Medulla oblongata (tissue), 1 donor: ENCODE results near the gene ALDH1A1.

Experiments used
- DNase-seq: peaks from one replicate; pipeline ENCODE4 v3.0.0-alpha.2; 2015; ENCODE audit errors: extremely low spot score

ALDH1A1 gene

DNA sequence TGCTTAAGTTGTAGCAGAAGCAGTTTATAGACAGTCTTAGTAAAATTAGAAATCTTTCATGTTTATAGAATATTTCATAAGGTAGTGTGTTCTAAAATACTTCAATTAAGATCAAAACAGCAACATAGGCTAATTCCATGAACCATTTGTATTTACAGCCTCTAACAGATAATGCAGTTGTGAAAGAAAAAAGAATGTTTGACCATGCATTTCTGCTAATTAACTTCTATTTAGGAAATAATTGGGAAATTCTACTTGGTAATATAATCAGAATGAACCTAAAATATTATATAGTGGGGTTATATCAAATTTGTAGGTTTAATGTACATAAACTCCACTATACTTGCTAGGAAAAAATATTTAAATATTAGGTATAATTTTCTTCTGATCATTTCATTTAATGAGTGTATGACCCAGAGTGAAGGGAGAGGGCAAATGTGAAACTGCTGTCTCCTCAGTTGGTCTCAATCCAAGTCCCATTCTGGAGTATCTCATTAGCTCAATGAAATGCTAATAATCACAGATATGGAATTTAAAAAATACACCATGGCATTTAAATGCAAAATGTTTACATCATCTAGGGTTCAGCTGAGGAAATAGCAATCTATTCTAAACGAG is 34.9 kb downstream of the ALDH1A1 start:
- DNase-seq = no peak

DNA sequence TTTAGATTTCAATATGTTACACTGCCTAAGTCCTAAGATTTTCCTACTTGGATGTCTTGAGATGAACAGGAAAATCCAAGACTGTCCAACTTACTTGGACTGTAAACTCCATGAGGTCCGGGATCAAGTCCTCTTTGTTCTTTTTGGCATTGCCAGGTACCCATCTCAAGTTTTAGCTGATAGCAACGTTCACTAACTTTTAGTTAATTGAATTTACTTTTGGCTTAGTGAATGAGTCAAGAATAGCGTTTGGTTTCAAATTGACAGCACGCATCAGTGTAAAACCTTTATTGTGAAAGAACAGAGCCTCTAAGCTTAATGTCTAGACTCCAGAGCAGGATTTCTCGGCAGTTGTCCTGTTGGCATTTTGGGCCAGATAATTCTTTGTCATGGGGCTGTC is 37.2 kb downstream of the ALDH1A1 start:
- no peak for DNase-seq

DNA sequence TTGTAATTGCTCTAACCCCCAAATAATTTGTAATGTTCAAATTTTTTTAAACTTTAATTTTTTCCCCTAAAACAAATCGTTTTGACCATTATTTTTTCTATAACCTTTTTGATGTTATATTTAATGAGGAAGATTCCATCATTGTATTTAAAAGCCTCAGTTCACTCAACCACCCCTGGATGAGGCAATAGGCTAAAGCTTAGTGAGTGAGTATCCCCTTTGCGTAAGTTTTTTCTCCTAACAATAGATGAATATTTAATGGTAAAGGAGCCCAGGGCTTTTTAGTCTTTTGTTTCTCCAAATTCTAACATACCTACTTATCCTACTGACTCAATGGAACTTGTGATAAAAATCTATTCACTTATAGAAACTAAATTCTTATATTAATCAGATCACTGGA is 38.1 kb downstream of the ALDH1A1 start:
- DNase-seq = no peak

DNA sequence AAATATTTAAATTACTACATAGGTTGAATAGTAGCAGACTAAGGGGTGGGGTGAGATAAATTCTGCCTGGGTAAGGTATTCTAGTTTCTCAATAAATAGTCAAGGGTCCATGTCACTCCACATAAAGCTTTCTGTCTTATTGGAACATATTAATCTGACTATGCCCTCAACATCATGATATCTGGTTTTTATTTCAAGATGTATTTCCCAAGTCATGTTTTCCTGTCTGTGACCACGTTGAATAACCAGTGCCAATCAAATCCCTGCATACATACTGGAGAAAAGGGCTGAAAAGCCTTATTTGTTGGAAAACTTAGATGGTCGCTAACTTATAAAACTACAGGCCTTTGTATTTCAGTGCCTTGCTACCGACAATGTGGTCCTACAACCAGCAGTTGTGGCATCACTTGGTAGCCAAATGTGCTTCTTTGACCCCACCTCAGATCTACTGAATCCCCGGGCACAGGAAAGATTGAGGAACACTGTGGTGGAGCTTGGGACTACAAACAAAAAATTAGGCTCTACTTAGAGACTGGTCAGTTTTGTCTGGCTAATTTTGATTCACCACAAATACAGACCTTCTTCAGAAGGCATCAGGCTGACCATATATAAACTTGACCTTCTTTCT is 39.4 kb downstream of the ALDH1A1 start:
- DNase-seq = no peak

DNA sequence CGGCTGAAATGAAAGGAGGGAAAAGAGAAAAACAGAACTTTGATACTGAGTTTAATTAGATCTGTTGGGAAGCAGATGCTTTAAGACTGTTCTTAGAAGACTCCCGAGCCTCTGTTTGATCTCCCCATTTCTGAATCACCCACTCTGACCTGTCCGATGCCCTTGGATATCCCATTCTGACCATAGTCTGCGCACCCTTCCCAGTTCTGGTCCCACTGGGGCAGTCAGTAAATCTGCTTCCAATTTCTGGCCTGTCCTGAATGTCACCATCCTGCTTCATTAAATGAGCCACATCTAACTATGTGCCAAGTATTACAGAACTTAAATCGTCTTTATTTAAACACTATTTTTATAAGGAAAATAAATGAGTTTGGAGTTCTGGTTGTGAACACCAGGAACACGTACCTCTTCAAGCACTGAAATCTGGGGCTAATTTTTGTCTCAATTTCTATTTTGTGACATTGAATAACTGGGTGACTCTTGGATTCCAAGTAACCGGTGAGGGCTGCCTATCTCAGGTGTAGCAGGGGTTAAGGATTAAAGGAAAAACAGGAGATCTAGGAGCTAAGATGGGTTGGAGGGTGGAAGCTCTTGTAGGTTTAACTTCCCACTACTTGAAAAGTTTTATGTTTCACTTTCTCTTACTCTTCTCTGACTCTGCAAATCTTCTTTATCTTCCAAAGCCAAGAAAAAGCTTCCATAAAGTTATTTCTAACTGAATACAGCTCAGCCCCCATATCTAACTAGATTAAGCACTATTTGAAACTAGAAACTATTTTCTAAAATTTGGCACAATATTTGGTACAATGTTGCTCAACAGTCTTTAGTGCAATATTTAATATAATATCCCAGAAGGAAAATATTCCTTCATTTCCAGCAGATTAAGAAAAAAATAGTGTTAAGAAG is 40.1 kb downstream of the ALDH1A1 start:
- no peak for DNase-seq

DNA sequence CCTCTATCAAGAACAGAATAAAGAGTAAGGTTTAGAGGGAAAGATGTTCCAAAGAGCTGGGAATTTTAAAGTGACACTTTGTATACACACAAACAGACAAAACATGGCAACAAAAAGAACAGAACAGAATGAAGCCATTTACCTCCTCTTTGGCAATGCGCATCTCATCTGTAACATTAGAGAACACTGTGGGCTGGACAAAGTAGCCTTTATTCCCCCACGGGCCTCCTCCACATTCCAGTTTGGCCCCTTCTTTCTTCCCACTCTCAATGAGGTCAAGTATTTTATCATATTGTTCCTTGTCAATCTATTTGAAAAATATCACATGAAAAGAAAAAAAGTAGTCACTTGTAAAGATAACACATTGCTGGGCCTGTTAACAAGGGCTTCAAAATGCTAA is 41.0 kb downstream of the ALDH1A1 start:
- no peak for DNase-seq

DNA sequence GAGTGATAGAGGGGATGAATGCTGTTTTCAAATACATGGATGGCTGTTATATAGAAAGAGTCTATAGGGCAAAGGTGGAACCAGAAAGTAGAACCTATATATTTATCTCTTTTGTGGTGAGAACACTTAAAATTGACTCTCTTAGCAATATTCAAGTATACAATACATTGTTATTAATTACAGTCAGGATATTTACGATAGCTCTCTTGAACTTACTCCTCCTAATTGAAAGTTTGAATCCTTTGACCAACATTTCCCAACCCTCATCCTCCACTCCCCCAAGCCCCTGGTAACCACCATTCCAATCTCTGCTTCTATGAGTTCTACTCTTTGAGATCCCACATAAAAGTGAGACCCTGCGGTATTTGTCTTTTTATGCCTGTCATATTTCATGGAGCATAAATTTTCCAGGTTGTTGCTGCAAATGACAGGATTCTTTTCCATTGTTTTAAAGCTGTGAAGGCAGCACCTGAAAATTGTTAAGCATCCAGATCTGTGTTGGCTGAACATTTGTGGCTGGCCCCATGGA is 41.5 kb downstream of the ALDH1A1 start:
- DNase-seq = no peak

DNA sequence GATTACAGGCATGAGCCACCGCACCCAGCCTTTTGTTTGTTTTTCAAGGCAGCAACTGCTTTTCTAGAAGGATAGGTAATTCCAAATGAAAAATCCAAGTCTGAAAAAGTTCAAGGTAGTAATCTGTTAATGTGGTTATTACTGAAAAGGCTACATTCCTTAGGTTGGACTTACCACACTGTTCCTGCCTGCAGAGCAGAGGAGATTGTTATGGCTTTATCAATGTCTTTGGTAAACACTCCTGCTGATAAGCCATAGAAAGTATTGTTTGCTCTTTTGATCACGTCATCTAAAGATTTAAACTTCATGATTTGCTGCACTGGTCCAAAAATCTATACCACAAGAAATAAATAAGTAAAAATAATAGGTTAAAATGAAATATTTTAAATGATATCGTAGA is 43.4 kb downstream of the ALDH1A1 start:
- no peak for DNase-seq

DNA sequence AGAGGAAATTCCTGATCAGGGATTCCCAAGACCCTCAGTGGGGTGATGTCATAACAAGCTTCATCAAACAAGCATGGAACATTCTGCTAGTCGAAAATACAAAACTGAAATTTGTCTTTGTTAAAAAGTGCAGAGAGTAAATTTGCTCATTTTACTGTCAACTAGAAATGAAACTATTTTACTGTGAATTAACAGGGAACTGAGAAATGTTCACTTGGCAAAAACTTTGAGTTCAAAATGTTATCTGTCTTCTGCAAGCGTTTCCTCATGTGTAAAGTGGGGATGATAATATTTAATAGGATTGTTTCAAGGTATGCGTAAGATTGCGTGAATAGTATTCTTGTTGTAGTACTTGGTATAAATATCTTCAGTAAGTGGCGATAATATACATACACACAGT is 45.4 kb downstream of the ALDH1A1 start:
- no peak for DNase-seq

DNA sequence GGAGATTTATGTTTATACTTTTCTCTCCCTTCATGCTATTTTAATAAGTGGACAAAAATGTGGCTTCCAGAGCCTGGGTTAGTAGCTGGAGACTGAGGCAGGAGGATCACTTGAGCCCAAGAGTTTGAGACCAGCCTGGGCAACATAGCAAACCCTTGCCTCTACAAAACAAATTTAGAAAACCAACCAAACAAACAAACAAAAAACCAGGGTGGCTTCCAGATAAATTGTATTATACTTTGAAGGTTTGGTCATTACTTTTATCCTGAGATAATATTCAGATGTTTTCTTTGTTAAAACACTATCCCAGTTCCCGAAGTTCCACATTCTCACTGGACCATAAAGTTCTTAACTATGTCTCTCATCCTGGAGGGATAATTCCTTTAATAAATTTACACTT is 46.0 kb downstream of the ALDH1A1 start:
- no peak for DNase-seq

DNA sequence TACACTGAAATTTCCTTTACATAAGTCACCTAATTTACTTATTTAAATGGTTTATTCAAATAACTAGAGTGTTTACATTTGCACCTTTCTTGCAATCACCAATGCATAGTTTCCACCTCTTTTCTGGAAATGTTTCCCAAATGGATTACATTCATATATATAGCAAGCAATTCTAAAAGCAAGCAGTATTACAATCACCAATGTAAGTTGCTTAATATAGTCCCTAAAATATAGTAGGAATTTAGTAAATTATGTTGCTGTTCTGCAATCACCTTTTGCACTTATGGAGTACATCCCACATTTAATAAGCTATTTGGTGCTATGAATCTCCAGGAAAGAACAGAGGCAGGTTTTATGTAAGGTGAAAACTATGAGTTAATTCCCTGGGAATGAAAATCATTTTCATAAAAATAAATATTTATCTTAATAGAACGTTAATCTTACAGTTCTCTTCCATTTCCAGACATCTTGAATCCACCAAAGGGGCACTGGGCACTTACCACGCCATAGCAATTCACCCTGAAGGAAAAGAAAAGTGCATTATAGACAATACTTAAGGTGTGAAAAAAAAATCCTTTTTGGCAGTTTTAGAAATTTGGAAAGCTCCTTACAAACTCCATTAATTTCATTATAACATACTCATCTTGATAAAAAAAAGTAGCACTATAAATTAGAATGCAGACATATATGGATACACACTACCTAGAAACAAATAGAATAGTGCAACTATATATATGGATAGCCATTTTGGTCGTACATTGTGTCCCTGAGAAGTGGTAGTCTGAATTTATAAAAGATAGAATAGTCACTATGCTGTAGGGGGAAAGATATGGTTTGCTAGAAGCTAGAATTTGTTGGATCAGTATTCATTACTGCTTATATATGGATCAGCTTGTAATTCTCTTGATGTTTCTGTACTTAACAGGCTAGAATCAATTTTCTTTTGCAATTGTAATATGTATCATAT is 47.1 kb downstream of the ALDH1A1 start:
- no peak for DNase-seq

DNA sequence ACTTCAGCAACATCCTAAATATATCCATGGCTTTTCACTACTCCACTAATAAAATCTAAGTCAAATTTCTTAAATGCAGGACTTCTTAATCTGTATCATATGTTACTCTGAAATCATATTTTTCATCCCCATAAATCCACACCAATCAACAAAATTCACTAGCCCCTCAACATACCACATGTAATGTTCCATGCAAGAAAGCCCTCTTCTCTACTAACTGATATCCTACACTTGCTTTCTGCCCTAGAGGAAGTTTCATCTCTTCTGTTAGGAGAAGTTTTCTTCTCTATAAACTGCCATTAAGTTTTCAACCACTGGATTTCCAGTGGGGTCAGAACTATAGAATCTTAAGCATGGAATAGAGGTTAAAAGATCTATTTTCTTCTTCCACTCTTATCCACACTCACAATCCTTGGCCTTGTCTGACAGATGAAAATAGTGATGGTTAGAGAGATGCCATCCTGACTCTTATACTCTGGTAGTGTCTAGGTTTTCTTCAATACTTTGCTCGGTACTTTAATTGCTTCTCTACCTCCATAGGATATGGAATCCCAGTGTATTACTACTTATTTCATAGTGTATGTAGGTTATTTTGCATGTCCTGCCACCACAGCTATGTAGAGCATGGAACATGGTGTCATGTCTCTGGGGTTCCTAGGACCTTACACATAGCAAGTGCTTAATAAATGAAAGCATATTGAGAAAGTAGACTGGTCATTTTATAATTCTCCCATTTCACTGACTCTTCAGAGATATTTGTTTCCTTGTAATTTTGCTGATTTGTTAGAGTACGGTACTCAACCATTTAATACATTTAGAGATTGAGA is 48.4 kb downstream of the ALDH1A1 start:
- no peak for DNase-seq

DNA sequence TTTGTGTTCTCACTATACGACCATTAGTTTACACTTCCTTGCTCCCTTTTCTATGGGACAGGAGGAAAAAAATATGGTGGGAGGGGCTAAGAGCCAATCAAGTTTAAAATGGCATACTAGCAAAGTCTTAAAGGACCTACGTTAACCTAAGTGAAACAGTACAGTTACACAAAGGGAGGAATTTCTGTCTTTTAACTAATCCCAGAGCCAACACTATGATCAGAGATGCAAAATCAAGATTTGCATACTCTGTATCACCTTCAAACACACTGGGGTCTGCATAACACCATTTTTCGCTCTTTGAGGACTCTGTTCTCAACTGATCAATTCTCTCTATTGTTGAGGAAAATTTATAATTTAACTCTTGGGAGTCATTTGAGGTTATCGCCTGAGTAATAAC is 49.8 kb downstream of the ALDH1A1 start:
- no peak for DNase-seq

DNA sequence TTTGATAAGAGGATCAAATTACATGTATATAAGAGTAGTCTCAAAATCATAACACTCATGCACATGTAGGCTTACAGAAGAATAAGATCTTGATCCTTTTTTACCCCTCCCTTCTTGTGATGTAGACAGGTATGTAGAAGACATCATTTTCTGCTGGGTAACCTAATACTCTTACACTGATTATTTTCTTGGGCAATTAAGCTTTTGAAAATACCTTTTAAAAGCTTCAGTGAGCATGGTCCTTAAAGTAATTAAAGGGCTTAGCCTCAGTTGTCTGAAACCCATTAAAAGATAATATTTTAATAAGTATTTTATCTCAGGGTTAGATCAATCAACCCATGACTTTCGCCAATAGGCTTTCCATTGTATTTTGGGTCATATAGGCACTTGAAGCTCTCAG is 50.6 kb downstream of the ALDH1A1 start:
- no peak for DNase-seq

DNA sequence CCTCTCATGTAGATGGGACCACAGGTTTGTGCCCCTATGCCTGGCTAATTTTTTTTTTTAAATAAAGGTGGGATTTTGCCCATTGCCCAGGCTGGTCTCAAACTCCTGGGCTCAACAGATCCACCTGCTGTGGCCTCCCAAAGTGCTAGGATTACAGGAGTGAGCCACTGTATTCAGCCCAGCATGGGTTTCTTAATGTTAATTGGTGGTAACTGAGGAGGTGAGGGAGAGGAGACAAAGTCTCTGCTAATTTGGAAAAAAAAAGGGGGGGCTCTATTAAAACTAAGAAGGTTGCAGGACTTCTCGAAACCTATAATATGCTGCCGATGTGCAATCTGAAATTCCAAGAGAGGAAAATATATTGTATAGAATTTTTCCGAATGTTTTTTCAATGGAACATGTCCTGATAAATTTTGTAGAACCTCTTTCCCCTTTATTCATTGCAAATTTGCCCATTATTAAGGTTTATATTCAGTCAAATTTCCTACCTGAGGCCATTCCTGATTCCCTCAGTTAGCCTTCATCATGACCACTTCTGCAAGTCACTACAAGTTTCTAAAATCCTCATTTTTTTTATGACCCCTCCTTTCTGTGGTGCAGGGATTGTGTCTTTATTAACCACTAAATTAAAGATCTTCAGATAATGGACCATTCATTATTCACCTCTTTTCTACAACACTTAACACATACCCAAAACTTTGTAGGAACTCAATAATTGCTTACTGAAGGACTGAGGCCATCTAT is 52.9 kb downstream of the ALDH1A1 start:
- DNase-seq = no peak

DNA sequence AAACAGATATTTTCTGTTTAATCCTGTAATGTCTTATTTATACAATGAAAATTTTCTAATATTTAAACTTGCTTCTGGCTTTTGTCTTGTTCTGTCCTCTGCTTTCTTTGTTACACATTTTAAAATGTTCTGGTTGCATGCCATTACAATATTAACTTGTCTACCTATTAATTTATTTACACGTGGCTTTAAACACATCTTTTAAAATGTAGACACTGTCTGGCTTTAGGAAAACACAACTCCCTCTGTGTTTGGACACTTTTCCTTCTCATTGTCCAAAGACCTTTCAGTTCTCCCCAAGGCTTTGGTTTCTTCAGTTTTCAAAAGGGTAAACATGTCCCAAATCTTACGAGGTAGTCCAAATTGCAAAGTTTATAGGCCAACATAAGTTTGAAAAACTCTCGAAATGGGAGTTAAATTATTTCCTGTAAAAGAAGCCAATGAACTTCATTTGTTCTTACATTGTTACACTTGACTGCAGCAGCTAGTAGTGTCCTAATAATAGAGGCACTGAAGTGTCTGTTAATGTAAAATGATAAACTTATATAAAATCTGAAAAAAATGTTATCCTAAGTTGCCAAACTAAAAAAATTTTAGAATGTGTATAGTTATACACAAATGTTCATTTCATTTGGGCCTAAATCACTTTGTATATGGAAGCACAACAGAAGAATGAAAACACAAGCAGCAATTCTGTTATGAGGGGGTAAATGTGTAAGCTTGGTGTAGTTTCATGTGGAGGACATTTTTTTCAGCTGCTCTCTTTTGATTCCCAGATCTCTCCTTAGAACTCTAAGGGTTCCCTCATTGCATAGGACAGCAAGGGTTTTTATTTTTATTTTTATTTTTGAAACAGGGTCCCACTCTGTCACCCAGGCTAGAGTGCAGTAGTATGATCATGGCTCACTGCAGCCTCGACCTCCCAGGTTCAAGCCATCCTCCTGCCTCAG is 53.8 kb downstream of the ALDH1A1 start:
- no peak for DNase-seq

DNA sequence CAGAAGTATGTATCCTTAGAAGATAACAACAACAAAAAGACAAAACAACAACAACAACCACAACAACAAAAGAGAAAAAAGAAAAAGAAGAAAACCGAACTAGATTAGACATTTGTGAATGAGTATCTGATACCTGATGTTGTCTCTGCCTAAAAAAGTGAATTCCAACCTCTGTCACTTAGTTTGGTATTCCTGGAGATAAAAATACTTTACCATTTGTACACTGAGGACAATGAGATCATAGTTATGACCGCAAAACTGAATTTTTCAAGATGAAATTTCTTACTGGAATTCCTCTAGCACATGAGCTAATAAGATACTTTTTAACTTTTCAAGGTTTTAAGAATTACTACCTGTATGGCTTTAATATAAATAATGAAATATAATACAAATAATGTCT is 54.5 kb downstream of the ALDH1A1 start:
- no peak for DNase-seq

DNA sequence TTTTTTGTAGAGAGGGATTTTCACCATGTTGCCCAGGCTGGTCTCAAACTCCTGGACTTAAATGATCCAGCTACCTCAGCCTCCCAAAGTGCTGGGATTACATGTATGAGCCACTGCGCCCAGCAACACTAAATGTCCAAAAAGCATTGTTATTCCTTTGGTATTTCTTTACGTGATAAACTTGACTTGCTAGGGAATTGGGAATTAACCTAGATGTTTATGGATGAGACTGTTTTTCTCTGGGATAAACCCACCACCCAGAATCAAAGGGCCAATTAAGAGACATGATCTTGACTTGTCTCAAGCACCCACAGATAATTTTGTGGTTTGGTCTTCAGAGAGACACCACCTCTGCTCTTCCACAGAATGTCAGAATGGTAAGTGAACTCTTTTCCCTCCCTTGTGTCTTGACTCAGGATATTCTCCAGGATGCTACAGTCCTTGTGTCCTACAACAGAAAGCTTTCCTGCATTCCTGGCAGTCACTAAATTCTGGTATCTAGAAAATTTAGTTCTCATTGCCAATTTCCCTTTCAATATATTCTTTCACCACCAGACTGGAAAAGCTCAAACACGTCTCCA is 55.7 kb downstream of the ALDH1A1 start:
- DNase-seq = no peak
